Activated effector memory CD4-positive, alpha-beta T cell treated with anti-CD3 and anti-CD28 coated beads, Interleukin-2, amount 50 U/mL, for 16 hours (primary cell): ENCODE data around the gene MAP4K2.

Source experiments
- DNase-seq: peaks from one replicate; pipeline ENCODE4 v3.0.0-alpha.2; 2020

Gene MAP4K2

GRCh38 chr11:64790205-64791095 is 12.6 kb downstream of the MAP4K2 start:
- no peak for DNase-seq

- DNase-seq: no peak
These were observed 13.4 kb downstream of the MAP4K2 start for GRCh38 chr11:64789331-64790204.

- DNase-seq: no peak
These were observed 14.4 kb downstream of the MAP4K2 start for GRCh38 chr11:64788321-64789215.

GRCh38 chr11:64787526-64788320 is 15.3 kb downstream of the MAP4K2 start:
- peak; percentile 86 for DNase-seq

GRCh38 chr11:64786308-64786707 is 16.7 kb downstream of the MAP4K2 start:
- DNase-seq: peak; percentile 59

GRCh38 chr11:64784813-64785581 is 18.0 kb downstream of the MAP4K2 start:
- peak; percentile 5 for DNase-seq

GRCh38 chr11:64778473-64779298 is 24.3 kb downstream of the MAP4K2 start, which contains the start of gene SF1:
Gene SF1 (minus strand): TSS chr11:64778542. CDS start chr11:64778392, 150 bp downstream.
- no peak for DNase-seq

GRCh38 chr11:64778223-64778472 is 24.9 kb downstream of the MAP4K2 start:
- DNase-seq: no peak

- DNase-seq: peak; percentile 94
These were observed 25.4 kb downstream of the MAP4K2 start for GRCh38 chr11:64777449-64778222.

GRCh38 chr11:64776875-64777274 is 26.1 kb downstream of the MAP4K2 start:
- DNase-seq: no peak

- no peak for DNase-seq
These were observed 26.6 kb downstream of the MAP4K2 start for GRCh38 chr11:64776425-64776824.

- DNase-seq: no peak
These were observed 28.9 kb downstream of the MAP4K2 start for GRCh38 chr11:64774144-64774543.

GRCh38 chr11:64772303-64773018 is 30.6 kb downstream of the MAP4K2 start:
- DNase-seq: no peak

GRCh38 chr11:64771861-64772260 is 31.2 kb downstream of the MAP4K2 start:
- no peak for DNase-seq

- peak; percentile 55 for DNase-seq
These were observed 32.9 kb downstream of the MAP4K2 start for GRCh38 chr11:64770120-64770519.

- DNase-seq: peak; percentile 45
These were observed 33.7 kb downstream of the MAP4K2 start for GRCh38 chr11:64769283-64769682.

GRCh38 chr11:64768300-64768694 is 34.7 kb downstream of the MAP4K2 start:
- DNase-seq: peak; percentile 17
